ENCODE data around the gene SPIN1.
"Not testable (repeated sequence)": the region's sequence is repeated elsewhere in the genome, so short reads cannot be mapped to it uniquely, and the experiment has no call there.

DNA sequence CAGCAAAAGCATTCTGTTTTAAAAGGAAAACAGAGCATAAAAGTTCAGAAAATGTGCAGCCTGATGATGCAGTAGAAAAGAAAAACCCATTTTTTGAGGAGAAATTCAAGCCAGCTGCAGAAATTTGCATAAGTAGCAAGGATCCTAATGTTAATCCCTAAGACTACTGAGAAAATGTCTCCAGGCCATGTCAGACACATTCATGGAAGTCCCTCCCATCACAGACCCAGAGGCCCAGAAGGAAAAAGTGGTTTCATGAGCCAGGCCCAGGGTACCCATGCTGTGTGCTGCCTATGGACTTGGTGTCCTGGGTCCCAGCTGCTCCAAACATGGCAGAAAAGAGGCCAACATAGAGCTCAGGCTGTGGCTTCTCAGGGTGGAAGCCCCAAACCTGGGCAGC, 31.0 kb upstream of the SPIN1 start:
- TF ChIP-seq, protein P1, sequence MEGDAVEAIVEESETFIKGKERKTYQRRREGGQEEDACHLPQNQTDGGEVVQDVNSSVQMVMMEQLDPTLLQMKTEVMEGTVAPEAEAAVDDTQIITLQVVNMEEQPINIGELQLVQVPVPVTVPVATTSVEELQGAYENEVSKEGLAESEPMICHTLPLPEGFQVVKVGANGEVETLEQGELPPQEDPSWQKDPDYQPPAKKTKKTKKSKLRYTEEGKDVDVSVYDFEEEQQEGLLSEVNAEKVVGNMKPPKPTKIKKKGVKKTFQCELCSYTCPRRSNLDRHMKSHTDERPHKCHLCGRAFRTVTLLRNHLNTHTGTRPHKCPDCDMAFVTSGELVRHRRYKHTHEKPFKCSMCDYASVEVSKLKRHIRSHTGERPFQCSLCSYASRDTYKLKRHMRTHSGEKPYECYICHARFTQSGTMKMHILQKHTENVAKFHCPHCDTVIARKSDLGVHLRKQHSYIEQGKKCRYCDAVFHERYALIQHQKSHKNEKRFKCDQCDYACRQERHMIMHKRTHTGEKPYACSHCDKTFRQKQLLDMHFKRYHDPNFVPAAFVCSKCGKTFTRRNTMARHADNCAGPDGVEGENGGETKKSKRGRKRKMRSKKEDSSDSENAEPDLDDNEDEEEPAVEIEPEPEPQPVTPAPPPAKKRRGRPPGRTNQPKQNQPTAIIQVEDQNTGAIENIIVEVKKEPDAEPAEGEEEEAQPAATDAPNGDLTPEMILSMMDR (IDR thresholded peaks at IDR 0.05), result not testable (repeated sequence)
- not testable (repeated sequence) for TF ChIP-seq EZH2 (IDR thresholded peaks at IDR 0.05; ENCODE audit: borderline replicate concordance, insufficient read depth, low read depth, low read length, poor library complexity, severe bottlenecking)

Measured in B cell (primary cell).